ENCODE results near the gene ULBP3.
"Not testable (repeated sequence)": the region's sequence is repeated elsewhere in the genome, so short reads cannot be mapped to it uniquely, and the experiment has no call there.

ULBP3 gene

DNA sequence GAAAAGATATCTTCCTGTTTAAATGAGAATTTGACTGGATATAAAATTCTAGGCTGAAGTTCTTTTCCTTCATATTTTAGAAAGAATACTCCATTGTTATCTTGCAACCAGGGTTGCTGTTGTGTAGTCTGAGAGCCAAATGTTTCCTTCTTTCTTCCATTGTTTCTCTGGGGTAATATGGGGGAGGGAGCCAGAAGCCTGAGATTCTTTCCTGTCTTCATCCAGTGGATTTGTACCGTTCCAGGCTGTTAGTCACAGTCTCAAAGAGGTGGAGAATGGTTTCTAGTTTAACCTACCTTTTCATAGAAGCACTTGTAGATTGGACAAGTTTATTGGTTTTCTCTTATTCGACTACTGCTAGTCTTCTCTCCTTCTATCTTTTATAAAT is 6.1 kb upstream of the ULBP3 start:
- no peak for DNase-seq

DNA sequence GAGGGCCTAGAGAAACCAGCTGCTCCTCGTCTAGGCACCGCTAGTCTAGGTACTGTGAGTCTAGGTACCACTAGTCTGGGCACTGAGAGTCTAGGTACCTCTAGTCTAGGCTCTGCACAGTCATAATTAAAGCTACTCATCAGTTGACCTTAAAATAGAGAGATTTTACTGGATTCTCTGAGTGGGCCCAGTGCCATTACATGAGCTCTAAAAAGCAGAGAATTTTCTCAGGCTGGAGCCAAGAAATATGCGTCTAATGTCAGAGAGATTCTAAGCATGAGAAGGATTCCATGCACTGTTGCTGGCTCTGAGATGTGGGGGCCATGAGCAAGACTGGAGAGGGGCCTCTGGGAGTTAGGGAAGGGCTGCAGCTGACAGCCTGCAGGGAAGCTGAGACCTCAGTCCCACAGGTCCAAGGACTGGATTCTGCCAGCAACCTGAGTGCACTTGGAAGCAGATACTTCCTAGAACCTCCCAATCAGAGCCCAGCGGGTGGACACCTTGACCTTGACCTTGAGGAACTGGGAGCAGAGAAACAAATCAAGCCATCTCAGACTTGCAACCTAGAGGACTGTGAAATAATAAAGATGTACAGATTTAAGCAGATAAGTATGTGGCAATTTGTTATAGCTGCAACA is 5.6 kb upstream of the ULBP3 start:
- not testable (repeated sequence) for DNase-seq

DNA sequence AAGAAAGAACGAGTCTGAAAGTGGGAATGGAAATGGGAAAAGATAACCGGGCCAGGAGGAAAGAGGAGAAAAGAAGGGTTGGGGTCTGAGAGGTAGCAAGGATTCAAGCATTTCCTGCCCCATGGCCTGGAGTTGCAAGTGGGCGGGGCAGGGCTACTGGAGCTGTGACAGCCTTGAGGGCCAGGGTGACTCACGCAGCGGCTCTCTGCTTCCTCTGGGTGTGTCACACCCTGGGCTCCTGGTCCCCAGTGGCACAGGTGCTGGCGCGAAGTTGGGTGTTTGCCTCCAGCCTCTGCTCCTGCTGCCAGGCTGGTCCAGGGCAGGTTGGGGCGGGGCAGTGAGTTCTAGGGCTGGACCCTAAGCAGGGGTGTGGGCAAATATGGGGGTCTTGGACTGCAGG is 3.3 kb upstream of the ULBP3 start:
- DNase-seq: no peak

DNA sequence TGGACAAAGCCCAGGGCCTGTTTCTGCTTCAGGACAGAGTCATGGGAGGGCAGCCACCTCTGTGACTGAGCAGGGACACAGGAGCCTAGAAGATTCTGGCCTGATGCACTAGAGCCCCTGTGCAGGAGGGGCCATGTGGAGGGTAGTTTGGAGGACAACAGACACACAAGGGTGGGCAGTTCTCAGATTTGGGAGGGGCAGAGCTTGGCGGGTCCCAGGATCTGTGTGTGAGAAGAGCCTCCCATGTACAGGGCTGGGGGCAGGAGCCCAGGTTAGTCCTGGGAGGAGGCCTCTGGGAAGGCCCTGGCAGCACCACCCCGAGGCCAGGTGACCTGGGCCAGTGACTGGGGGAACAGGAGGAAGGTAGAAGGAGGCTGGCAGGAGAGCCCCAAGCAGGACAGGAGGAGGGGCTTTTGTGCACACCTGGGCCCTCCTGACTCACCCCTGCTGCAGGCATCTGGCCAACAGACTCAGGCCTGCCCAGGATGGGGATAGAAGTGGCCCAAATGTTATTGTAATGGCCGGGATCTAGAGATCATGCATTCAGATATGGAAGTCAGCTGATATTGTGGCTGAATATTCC is 1.4 kb upstream of the ULBP3 start:
- no peak for DNase-seq

DNA sequence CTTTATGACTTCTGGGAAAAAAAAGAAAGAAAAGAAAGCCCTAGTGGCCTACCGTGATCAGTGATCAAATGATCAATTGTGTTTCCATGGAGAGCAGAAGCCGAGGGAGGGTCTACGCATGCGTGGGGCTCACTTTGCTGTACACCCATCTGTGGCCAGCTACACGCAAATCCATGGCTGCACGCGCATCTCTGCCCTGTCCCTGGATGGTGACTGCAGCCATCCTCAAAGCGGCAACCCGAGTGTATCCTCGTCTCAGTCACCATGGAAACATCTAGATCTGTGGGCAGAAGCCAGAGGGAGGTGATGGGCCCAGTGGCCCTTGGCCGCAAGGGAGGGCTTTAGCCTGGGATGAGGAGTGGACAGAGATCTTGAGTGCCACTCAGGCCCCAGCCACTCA is 785 bp upstream of the ULBP3 start:
- no peak for DNase-seq

DNA sequence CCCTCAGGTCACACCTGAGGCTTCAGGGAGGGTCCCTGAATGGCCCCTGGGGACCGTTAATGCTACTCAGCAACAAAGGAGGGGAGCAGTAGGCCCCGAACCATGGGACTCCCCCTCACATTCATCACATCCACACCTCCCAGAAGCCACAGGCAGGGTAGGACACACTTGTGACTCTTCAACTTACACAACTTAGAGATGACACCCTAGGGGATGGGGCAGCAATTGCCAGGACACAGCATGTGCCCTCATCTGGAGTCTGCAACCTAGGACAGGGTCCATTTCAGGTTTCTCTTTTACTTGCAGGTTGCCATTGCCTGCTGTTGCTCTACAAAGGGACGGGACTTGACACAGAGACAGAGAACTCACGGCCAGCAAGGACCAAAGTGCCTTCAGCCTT is 770 bp downstream of the ULBP3 start:
- no peak for DNase-seq

DNA sequence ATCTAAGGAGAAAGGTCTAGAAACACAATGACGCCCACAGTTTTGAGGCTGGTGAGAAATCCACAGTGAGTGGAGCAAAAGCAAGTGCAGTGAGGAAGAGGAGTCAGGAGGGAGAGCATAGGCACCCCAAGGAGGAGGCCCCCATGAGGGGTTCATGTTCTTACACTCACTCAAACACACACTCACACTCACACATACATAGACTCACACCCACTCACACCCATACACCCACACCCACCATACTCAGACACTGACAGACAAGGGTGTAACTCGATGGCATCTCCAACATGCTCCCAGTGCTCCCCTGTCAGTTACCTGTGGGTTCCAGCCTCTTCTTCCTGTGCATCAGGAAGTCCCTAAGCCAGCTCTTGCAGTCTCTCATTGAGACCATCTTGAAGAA is 3.8 kb downstream of the ULBP3 start:
- DNase-seq: no peak

DNA sequence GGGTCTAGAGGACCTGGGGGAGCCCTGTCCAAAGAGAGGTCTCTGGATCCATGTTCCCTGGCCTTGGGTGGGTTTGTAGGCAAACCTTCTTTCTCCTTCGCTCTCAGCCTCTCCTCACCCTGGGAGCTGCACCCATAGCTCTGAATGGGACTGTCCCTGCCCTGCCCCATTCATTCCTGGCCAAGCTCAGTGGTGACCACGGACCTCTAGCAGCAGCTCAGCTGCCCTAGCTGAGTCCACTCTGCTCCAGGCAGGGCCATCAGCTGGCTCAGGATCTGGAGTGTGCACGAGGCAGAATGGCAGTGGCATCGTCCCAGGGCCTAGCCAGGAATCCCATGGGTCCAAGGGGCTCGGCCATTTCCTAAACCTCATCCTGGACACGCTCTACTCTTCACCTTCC is 5.3 kb downstream of the ULBP3 start:
- DNase-seq: no peak

DNA sequence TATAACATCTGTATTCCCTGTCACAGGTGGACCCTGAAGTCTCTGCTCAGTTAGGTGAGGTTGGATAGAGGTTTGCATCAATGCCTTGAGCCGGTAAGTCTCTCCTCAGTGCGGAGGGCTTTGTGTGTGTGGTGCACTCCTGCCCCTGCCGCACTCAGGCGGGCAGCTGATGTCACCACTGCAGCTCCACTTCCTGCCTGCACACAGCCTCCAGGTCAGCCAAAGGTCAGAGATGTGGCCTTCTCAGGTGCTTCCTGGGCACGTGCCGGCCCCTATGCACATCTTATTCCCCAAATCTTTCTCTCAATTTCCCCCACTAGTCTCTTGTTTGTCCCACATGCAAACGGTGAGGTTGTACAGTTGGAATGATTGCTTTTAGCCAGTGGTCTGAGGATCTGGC is 8.9 kb downstream of the ULBP3 start:
- DNase-seq: not testable (repeated sequence)

DNA sequence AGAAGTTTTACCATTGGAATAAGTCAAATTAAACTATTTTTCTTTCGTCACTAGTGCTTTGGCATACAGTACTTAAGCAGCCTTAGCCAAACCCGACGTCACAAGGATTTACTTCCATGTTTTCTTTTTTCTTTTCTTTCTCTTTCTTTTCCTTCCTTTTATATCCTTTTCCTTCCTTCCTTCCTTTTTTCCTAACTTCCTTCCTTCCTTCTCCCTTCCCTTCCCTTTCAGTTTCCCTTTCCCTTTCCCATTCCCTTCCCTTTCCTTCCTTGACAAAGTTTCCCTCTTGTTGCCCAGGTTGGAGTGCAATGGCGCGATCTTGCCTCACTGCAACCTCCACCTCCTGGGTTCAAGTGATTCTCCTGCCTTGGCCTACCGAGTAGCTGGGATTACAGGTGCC is 9.9 kb downstream of the ULBP3 start:
- no peak for DNase-seq

DNA sequence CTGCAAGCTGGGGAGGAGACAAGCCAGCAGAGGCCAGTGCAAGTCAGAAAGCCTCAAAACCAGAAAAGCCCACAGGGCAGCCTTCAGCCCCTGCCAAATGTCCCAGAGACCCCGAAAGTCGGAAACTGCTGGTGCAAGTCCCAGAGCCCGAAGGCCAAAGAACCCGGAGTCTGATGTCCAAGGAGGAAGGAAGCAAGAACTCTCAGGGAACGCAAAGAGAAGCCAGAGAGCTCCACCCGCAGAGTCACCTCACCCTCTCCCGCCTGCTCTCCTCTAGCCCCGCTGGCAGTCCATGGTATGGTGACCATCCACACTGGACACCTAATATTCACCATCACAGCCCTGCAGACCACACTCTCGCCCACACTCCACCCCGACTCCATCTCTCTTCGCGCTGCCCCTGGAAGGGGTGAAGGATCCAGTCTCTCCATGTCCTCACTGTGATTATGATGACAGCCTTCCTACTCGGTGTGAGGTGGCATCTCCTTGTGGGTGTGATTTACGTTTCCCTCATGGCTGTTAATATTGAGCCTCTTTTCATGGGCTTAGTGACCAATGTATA is 10.6 kb downstream of the ULBP3 start:
- no peak for DNase-seq

DNA sequence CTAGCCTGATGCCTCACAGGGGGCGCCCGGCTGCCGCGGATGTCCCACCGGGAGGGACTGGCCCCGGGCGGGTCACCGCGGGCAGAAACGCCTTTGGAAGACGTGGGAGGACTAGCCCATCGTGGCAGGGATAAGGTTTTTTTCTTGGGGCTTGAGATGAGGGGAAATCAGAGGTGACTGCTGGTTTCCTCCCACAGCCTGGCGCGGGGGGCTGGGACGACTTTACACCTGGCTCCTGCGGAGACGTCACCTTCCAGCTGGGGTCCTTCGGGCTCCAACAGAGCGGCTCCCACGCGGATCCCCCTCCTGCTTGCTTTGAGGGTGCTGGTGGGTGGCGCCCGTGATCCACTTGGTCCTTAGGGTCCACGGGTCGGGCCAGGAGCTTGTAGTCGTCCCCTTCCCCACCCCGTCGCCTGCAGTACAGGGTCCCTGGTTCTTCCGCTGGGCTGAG is 11.4 kb downstream of the ULBP3 start:
- no peak for DNase-seq

DNA sequence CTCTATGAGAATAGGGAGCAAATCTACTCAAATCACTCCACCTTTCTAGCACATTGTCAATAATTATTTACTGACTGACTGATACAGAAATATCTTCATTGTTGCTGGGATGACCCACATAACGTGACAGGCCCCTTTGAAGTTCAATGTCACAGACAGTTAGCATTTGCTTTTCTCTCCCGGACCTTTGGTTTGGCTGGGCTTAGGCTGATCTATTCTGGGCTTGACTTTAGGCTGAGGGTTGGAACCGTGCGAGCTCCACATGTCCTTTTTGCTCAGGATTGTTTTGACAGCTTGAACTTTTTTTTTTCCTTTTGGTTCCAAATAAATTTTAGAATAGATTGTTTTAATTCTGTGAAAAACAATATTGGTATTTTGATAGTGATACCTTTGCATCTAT is 12.0 kb downstream of the ULBP3 start:
- no peak for DNase-seq

DNA sequence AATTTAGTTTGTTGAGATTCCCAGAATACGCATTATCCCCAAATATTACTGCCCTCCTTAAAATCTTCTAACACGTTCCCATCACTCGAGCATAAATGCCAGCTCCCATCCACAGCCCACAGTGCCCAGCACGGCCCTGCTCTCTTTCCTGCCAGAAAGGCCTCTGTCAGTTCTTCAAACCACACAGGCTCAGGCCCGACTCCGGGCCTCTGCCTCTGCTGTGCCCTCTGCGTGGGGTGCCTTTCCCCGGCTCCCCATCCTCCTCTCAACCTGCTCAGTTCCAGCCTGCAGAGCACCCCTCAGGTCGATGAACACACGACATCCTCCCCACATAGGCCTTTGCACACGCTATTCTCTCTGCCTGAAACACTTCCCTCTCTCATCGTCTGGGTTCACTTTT is 12.8 kb downstream of the ULBP3 start:
- DNase-seq: no peak

DNA sequence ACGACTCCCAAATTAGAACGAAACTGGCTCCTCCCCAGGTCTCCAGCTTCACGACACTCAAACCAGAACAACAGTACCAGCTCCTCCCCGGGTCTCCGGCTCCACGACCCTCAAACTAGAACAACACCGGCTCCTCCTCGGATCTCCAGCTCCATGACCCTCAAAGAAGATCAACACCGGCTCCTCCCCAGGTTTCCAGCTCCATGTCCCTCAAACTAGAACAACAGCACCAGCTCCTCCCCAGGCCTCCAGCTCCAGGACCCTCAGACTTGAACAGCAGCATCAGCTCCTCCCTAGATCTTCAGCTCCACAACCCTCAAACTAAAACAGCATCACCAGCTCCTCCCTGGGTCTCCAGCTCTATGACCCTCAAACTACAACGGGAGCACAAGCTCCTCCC is 13.8 kb downstream of the ULBP3 start:
- no peak for DNase-seq

DNA sequence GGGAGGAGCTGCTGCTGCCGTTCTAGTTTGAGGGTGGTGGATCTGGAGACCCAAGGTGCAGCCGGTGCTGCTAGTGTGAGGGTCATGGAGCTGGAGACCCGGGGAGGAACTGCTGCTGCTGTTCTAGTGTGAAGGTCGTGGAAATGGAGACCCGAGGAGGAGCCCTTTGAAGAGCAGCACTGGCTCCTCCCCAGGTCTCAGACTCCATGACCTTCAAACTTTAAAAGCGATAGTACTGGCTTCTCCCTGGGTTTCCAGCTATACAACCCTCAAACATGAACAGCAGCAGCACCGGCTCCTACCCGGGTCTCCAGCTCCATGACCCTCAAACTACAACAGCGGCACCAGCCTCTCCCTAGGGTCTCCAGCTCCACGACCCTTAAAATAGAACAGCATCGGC is 15.5 kb downstream of the ULBP3 start:
- no peak for DNase-seq

DNA sequence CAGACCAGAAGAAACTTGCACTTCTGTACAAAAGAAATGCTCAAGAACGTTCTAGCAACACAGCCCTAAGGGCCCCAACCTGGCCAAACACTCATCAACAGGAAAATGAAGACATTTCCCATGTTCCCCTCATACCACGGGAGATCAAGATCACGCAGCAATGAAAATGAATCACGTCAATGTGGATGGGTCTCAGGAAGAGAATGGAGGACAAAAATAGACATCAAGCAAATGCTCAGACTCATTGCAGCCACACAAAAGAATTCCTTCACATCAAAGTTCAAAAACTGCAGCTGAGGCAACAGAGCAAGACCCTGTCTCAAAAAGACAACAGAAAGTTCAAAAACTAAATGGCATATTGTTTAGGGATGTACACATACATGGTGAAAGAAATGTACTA is 18.1 kb downstream of the ULBP3 start:
- DNase-seq: no peak

DNA sequence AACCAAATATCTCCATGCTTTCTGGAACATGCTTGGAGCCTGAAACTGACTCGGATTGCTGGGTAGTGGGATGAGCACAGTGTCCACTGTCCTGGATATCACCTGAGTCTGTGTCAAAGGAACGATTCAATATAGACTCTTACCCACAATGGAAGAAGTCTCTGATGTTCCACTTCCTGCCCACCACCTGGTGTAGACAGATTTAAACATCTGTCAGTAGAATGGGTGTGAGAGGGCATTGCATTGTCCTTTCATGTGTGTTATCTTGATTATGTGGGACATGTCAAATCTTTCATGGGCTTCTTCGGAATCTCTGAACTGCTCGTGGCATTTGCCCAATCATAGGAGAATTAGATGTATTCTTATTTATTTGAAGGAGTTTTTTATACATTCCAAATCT is 20.8 kb downstream of the ULBP3 start:
- DNase-seq: no peak

DNA sequence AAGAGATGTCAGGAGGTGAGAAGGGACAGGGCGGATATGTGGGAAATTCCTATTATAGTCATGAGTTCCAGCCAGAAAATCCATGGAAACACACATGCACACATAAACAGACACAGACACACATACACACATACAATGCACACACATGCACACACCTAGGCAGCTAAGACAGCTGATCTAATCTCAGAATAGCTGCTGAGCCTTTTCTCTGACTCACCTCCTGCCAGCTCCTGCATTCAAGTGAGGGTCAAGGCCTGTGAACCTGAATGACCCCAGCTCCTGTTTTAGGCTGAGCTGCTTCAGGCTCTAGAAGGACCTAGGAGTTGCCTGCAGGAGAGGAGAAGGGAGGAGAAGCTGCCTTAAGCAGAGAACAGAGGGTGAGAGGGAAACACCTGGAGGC is 22.0 kb downstream of the ULBP3 start:
- no peak for DNase-seq

DNA sequence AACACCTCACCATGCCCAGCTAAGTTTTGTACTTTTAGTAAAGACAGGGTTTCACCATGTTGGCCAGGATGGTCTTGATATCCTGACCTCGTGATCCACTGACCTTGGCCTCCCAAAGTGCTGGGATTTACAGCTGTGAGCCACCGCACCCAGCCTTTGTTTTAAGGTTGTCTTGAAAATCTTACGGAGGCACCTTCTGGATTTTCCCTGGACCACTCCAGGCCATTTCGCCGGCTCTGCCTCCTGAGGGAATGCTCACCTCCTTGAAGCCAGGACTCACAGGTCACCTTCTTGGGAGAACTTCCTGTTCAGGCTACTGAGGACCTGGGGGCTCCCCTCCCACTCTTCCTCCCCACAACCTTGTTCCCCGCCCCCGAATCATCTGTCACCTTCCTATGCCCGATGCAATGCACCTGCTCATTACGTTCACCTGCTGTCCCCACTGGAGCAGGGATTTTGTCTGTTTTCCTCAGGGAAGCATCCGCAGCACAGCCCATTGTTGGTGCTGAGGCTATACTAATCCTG is 24.2 kb downstream of the ULBP3 start:
- DNase-seq: no peak

DNA sequence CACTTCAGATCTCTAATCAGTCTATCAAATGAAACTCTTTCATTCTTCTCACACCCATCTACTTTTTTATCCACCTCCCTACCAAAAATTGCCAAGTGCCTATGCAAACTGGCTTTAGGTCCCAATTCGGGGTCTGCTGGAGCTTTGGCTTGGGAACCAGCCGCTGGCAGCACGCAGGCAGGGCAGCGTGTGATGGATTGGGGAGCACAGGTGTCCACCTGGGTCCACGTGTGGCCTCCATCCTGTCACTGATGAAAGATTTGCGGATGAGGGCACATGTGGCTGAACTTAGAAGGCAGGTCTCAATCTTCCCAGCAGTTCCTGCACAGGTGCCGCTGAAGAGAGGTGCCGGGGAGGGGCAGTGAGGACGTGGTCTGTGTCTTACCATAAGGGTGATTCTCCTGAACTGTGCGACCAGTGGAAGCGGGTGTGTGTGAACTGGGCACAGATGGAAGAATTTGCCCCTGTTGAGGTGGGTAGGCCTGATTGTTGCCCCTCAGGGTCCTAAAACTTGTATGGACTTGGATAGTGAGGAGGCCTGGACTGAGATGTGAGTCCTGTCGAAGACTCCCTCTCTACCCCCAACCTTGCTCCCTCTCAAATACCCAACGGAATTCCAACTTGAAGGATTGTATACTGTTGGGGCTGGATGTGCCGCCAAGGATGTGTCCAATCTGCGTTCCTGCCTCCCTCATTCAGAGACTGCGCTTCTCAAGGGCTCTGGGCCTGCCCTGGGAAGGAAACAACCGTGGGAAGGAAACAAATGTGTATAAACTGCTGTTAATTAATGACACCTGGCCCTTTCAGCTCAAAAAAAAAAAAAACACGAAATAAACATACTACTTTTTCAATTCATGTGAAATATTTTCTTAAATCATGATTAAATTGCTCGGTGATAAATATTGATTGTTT is 25.2 kb downstream of the ULBP3 start:
- no peak for DNase-seq

DNA sequence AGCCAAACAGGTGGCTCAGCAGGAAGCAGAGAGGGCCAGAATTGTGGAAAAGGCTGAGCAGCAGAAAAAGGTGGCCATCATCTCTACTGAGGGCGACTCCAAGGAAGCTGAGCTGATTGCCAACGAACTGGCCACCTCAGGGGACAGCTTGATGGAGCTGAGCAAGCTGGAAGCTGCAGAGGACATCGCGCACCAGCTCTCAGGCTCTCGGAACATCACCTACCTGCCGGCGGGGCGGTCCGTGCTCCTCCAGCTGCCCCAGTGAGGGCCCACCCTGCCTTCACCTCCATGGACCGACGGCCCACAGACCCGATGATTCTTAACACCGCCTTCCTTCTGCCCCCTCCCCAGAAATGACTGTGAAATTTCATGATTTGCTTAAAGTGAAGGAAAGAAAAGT is 25.8 kb downstream of the ULBP3 start:
- no peak for DNase-seq

DNA sequence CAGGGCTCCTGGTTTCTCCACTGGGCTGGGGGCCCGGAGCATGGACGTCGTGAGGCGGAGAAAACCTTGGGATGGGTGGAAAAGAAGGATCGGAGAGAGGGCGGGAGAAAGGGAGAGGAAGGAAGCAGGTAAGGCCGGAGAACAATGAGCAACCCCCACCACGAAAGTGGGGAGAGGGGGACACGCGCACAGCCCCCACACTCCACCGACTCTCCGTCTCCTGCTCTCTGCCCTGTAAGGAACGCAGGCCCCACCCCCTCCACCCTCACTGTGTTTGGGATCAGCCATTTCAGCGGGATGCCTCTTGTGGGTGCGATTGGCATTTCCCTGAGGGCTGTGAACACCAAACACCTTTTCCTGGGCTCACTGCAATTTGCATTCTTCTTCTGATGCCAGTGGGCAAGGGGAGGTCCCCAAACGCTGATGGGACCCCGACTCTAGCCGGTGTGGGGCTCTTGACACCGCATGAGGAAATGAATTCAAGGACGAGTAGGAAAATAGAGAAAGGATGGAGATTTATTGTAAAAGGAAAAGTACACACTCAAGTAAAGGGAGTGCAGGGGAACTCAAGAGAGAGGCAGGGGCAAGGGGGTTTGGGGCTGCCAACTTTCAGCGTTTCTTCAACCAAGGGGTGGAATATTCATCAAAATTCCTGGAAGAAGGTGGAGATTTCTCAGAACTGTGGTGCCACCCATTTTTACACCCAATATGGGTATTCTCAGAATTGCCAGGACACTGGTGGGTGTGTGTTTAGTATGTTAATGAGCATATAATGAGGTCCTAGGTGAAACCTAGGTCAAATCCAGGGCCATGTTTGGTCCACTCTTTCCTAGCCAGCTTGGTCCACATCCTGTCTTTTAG is 30.5 kb downstream of the ULBP3 start:
- DNase-seq: no peak
